ENCODE results near the gene OSGIN1. TPM values are rescaled to one million over a fixed set of nuclear protein-coding genes. Genes with fewer than 3 reads are reported as not detected.

Gene OSGIN1
- total RNA-seq, 3 donors from 2014 or later, result 0.63 to 1.9 (median 0.92) TPM

DNA sequence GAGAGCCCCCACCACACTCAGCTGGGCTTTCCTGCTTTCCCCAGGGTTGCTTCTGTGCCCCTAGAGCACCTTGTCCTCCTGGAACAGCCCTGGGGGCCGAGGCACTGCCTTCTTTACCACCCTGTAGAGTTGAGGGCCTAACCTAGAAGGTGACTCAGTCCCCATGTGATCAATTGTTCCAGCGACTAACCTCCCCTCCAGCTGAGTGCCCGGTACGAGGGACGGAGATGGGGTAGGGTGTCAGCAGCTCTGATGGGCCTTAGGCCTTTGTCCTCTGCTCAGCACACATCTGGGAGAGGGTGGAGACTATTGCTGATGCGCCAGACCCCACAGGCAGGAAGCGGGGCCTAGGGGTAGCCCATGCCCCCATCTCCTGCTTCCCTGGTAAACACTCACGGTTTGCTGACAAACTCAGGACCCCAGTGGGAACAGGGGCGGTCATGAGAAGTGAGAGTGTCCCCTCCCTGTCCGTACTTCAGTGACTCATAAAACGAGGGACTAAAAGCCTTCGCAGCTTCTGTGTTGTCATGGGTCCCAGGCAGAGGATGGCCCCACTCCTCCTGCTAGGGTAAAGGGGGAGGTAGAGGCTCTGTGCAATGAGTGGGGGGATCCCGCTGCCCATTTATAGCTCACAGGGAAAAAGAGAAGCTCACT is 48.1 kb downstream of the OSGIN1 start:
- Mint-ChIP-seq H3K4me3 (no peak overlapping the region), H3K9me3 (no peaks in the 10 kb centered on the region)

DNA sequence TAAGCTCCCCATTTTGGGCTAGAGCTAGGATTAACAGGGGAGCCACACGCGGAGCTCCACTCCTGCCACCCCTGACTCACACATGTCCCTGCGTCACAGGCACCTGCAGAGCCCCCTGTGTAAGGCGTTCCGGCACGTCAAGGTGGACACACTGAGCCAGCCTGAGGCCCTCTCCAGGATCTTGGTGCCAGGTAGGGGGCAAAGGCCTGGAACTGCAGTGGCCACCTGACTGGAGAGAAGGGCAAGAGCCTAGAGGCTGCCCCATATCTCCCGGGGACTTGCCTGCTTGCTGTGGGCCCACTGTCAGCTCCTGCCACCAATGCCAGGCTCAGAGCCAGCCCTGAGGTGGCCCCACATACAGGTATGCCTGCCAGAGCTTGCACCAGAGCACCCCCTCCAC is 48.7 kb downstream of the OSGIN1 start:
- no peaks in the 10 kb centered on the region for H3K4me1 Mint-ChIP-seq (ENCODE audit: low read depth)
- DNase-seq (no peak), ATAC-seq (no peak)
- no peaks in the 10 kb centered on the region for H3K9me3 Mint-ChIP-seq
- H3K27me3 Mint-ChIP-seq (ENCODE audit: low read depth), result peaks cover 14% of the 10 kb centered on the region
- no peaks in the 10 kb centered on the region for H3K36me3 Mint-ChIP-seq (ENCODE audit: insufficient read depth)
- H3K4me3 Mint-ChIP-seq, result no peak overlapping the region

More for the DNA sequence above, 48.1 kb downstream of the OSGIN1 start:
- DNase-seq (no peak), ATAC-seq (no peak)
- Mint-ChIP-seq H3K27me3 (ENCODE audit: low read depth) (peaks cover 19% of the 10 kb centered on the region), H3K36me3 (ENCODE audit: insufficient read depth) (no peaks in the 10 kb centered on the region), H3K4me1 (ENCODE audit: low read depth) (peaks cover under 1% of the 10 kb centered on the region)

DNA sequence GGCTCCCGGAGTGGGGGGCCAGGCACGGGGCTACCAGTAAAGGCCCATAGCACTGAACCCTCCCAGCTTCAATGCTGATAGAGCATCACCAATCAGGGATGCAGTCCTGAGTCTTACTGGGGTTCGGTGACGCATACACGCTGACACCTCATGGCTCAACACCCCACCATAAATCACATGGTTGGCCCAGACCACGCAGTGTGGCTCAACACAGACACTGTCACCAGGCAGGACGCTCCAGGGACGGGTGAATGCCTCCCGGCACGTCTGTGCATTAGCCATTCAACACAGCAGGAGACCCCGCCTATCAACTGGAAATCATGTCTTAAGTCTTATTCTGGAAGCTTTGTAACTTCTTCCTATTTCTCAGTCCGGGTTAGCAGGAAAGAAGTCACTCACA is 50.0 kb downstream of the OSGIN1 start:
- no peaks in the 10 kb centered on the region for H3K36me3 Mint-ChIP-seq (ENCODE audit: insufficient read depth)
- DNase-seq, result no peak
- H3K9me3 Mint-ChIP-seq, result no peaks in the 10 kb centered on the region
- no peak overlapping the region for H3K4me3 Mint-ChIP-seq
- H3K4me1 Mint-ChIP-seq (ENCODE audit: low read depth), result no peaks in the 10 kb centered on the region
- H3K27me3 Mint-ChIP-seq (ENCODE audit: low read depth), result peaks cover 8% of the 10 kb centered on the region
- no peak for ATAC-seq

DNA sequence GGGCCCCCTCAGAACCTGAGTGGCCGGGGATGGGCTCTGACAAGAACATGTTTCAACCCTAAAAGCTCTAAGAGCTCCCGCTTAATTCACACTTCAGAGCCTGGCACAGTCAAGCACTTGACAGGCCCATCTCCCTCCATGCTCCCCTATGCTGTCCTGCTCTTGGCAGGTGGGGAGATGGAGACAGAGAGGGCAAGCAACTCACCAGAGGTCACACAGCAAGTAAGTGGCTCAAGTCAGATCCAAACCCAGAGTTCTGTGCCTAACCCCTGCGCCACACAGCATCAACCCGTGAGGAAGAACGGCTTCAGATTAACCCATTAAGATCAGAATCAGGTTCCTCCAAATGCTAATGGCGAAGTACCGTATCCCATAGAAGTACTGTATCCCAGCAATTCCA is 51.4 kb downstream of the OSGIN1 start:
- no peaks in the 10 kb centered on the region for H3K27me3 Mint-ChIP-seq (ENCODE audit: low read depth)
- no peaks in the 10 kb centered on the region for H3K9me3 Mint-ChIP-seq
- no peak for ATAC-seq
- no peak for DNase-seq
- no peak overlapping the region for H3K4me3 Mint-ChIP-seq
- H3K36me3 Mint-ChIP-seq (ENCODE audit: insufficient read depth), result no peaks in the 10 kb centered on the region
- H3K4me1 Mint-ChIP-seq (ENCODE audit: low read depth), result no peaks in the 10 kb centered on the region

DNA sequence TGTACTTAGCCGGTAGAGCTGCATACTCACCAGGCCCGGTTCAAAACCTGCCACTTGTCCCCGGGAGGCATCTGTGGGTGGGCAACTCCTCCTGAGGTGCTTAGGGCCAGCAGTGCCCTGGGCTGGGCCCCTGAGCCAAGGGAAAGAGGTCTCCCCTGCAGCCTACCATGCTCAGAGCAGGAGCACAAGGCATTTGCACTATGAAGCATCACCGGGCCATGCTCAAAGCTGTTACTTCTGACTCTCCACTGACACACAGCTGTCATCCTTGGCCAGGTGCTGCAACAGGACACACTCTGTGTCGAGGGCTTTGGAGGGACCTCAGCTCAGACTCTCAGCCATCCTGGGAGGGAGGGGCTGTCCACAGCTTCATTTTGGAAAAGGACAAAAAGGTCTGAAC is 52.4 kb downstream of the OSGIN1 start:
- Mint-ChIP-seq H3K4me3 (no peak overlapping the region), H3K9me3 (no peaks in the 10 kb centered on the region), H3K36me3 (ENCODE audit: insufficient read depth) (no peaks in the 10 kb centered on the region), H3K4me1 (ENCODE audit: low read depth) (no peaks in the 10 kb centered on the region), H3K27me3 (ENCODE audit: low read depth) (no peaks in the 10 kb centered on the region)
- DNase-seq, result no peak
- no peak for ATAC-seq

DNA sequence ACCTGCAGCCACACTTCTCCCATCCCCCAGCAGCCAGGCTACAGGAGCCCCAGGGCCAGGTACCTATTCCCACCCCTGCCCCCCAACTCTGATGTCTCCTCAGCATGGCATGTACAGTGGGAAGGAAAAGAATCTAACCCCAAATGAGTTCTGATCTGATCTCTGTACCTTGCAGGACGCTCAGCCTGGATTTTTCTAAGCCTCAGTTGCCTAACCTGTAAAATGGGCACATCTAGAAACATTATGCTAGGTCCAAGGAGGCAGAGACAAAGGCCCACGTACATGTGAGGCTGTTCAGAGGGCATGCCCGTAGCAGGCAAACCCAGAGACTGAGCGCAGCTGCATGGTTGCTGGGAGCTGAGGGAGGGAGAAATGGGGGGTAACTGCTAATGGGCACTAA is 54.5 kb downstream of the OSGIN1 start:
- DNase-seq, result no peak
- Mint-ChIP-seq H3K9me3 (no peaks in the 10 kb centered on the region), H3K4me3 (no peak overlapping the region), H3K27me3 (ENCODE audit: low read depth) (no peaks in the 10 kb centered on the region), H3K36me3 (ENCODE audit: insufficient read depth) (no peaks in the 10 kb centered on the region), H3K4me1 (ENCODE audit: low read depth) (no peaks in the 10 kb centered on the region)
- no peak for ATAC-seq

DNA sequence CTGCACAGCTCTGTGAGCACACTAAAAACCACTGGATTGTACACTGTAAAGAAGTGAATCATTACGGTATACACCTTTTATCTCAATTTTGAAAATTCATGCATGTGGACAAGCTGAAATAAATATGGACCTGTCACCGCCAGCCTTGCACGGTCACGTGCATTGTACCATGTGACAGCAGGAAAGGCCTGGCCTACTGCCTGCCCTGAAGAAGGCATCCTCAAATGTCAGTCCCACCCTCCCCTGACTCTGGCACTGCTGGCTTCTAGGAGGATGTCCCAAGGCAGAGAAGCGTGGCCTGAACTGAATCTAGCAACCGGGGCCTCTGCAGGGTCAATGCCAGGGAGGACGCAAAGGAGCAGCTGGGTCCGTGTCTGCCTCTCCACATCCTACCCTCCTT is 54.9 kb downstream of the OSGIN1 start:
- ATAC-seq, result no peak
- no peaks in the 10 kb centered on the region for H3K36me3 Mint-ChIP-seq (ENCODE audit: insufficient read depth)
- H3K4me1 Mint-ChIP-seq (ENCODE audit: low read depth), result no peaks in the 10 kb centered on the region
- H3K27me3 Mint-ChIP-seq (ENCODE audit: low read depth), result no peaks in the 10 kb centered on the region
- no peak overlapping the region for H3K4me3 Mint-ChIP-seq
- no peaks in the 10 kb centered on the region for H3K9me3 Mint-ChIP-seq
- DNase-seq, result no peak

DNA sequence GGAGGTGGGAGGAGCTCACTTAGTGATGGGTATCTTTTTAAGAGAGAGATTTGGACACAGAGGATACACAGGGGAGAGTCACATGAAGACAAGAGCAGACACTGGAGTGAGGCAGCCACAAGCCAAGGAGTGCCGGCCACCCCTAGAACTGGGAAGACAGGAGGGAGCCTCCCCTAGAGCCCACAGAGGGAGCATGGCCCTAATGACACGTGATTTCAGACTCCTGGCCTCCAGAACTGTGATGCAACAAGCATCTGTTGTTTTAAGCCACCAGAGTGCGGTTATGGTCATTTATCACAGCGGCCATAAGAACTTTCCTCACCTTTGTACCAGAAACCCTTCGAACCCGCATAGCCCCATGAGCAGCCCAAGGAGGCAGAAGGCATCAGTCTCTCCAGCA is 56.2 kb downstream of the OSGIN1 start:
- Mint-ChIP-seq H3K36me3 (ENCODE audit: insufficient read depth) (no peaks in the 10 kb centered on the region), H3K27me3 (ENCODE audit: low read depth) (no peaks in the 10 kb centered on the region), H3K4me3 (no peak overlapping the region), H3K4me1 (ENCODE audit: low read depth) (peaks cover 3% of the 10 kb centered on the region), H3K9me3 (no peaks in the 10 kb centered on the region)
- DNase-seq (no peak), ATAC-seq (no peak)

DNA sequence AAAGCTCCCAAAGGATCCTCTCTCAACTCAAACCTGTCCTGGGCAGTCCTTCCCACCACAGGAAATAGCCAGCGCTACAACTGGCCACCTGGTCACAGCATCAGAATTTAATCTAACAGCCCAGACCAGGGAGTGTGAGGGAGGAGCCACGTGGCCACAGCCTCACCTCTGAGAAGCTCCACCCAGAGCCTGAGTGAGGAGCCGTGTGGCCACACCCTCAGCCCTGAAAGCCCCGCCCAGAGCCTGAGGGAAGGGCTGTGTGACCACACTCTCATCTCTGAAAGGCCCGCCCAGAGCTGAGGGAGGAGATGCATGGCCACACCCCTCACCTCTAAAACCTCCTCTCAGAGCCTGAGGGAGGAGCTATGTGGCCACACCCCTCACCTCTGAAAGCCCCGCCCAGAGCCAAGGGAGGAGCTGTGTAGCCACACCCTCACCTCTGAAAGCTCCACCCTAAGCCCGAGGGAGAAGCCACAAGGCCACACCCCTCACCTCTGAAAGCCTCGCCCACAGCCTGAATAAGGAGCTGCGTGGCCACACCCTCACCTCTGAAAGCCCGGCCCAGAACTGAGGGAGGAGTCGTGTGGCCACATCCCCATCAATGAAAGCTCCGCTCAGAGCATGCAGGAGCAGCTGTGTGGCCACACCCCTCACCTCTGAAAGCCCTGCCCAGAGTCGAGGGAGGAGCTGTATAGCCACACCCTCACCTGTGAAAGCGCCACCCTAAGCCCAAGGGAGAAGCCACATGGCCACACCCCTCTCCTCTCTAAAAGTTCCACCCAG is 60.9 kb downstream of the OSGIN1 start:
- H3K36me3 Mint-ChIP-seq (ENCODE audit: insufficient read depth), result no peaks in the 10 kb centered on the region
- DNase-seq (peak; percentile 25), ATAC-seq (peak; percentile 82 to 85)
- H3K4me1 Mint-ChIP-seq (ENCODE audit: low read depth), result peaks cover 7% of the 10 kb centered on the region
- H3K4me3 Mint-ChIP-seq, result no peak overlapping the region
- peaks cover 7% of the 10 kb centered on the region for H3K9me3 Mint-ChIP-seq
- no peaks in the 10 kb centered on the region for H3K27me3 Mint-ChIP-seq (ENCODE audit: low read depth)

DNA sequence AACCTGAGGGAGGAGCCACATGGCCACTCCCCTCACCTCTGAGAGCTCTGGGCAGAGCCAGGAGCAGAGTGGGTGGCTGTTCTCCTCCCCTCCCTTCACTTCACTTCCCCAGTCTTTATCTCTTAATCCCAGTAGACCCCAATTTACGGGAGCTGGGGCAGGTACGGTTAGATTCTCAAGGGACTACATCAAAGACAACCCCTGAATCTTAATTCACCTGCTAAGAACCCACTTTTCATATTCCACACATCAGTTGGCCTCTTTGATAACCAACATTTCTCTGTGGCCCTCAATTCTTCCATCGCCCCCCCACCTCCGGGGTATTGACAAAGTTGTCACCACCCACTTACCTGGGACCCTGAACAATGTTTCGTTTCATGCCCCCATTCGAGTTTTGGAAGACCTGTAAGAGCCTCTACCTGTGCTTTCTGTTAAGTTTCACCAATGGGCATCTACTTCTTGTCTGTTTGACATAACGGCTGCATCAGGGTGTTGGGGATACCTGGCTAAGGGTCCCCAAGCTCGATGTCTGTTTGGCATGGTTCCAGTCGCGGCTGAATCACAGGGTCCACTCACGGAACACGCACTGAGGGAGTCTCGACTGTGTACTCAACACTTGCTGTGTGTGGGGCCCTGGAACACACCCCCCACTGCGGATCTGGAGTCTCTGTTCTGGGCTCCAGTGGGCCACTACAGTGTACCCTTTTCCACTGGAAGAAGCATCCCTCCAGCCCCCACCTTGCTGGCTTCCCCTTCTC is 61.7 kb downstream of the OSGIN1 start:
- DNase-seq (no peak), ATAC-seq (no peak)
- Mint-ChIP-seq H3K4me1 (ENCODE audit: low read depth) (peaks cover 7% of the 10 kb centered on the region), H3K4me3 (no peak overlapping the region), H3K27me3 (ENCODE audit: low read depth) (no peaks in the 10 kb centered on the region), H3K9me3 (peaks cover 12% of the 10 kb centered on the region), H3K36me3 (ENCODE audit: insufficient read depth) (no peaks in the 10 kb centered on the region)

DNA sequence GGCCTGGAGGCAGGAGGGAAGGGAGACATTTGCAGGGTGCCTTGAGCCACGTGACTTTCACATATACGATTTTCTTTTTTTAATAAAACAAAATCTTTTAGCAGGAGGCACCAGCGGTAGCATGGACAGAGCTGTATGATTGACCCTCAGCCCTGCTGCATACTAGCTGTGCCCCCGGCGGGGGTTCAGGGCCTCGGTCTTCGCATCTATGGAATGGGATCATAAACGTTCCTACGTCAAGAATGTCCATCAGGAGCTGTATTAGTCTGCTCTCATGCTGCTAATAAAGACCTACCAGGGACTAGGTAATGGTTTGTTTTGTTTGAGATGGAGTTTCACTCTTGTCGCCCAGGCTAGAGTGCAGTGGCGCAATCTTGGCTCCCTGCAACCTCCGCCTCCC is 62.4 kb downstream of the OSGIN1 start:
- ATAC-seq (no peak), DNase-seq (no peak)
- Mint-ChIP-seq H3K9me3 (peaks cover 12% of the 10 kb centered on the region), H3K27me3 (ENCODE audit: low read depth) (peaks cover under 1% of the 10 kb centered on the region), H3K36me3 (ENCODE audit: insufficient read depth) (no peaks in the 10 kb centered on the region), H3K4me3 (no peak overlapping the region), H3K4me1 (ENCODE audit: low read depth) (peaks cover 7% of the 10 kb centered on the region)

Other genes starting within 250 kb of the OSGIN1 start
- gene HSBP1, start 145.3 kb upstream of the OSGIN1 start, total RNA-seq, result 10 to 100 TPM; 73.4 to 89.1 (median 78.9) TPM
- 1 to 10 TPM; 1.8 to 2.1 (median 1.9) TPM for gene MLYCD, start 54.1 kb upstream of the OSGIN1 start, total RNA-seq
- not detected for gene NECAB2, start 15.0 kb downstream of the OSGIN1 start, total RNA-seq
- gene SLC38A8, start 89.6 kb downstream of the OSGIN1 start, total RNA-seq, result not detected
- gene MBTPS1, start 163.7 kb downstream of the OSGIN1 start, total RNA-seq, result 10 to 100 TPM; 44.9 to 52.8 (median 49.2) TPM
- gene HSDL1, start 191.9 kb downstream of the OSGIN1 start, total RNA-seq, result 10 to 100 TPM; 13.7 to 15.6 (median 14.4) TPM
- not detected for gene DNAAF1, start 192.1 kb downstream of the OSGIN1 start, total RNA-seq
- gene TAF1C, start 233.8 kb downstream of the OSGIN1 start, total RNA-seq, result 10 to 100 TPM; 71.6 to 78.6 (median 74.4) TPM
- under 1 TPM in 2 of 3 donors, not detected in 1; 0.10 to 0.11 TPM for gene ADAD2, start 237.9 kb downstream of the OSGIN1 start, total RNA-seq

Data from activated T-cell treated with anti-CD3 and anti-CD28 coated beads, Interleukin-2, amount 50 U/mL, for 4 hours (primary cell).